NB4 (cell line): ENCODE measurements around the gene SKAP1.

Experiments used
- DNase-seq: peaks from one replicate; pipeline ENCODE4 v3.0.0; 2010; ENCODE audit warnings: low read depth
- H3K4me3 ChIP-seq: one replicate; pipeline ENCODE4 v1.5.1; 2011; ENCODE audit warnings: mild to moderate bottlenecking, low read depth, low read length, moderate library complexity
- CTCF ChIP-seq: IDR thresholded peaks from one replicate; pipeline ENCODE4 v1.5.1; 2012; ENCODE audit warnings: low read depth, low read length
- MYC ChIP-seq: IDR thresholded peaks from 2 replicates; pipeline ENCODE4 v1.6.1; 2011; ENCODE audit warnings: low read depth, low read length
- POLR2A ChIP-seq: IDR thresholded peaks from 2 replicates; pipeline ENCODE4 v1.6.1; 2011; ENCODE audit warnings: mild to moderate bottlenecking; ENCODE audit not compliant: insufficient read length; ENCODE audit errors: extremely low read depth
- TF ChIP-seq, protein P1 (sequence below): IDR thresholded peaks from 2 replicates; pipeline ENCODE4 v1.6.1; 2011; ENCODE audit warnings: low read depth, low read length

Gene SKAP1

DNA sequence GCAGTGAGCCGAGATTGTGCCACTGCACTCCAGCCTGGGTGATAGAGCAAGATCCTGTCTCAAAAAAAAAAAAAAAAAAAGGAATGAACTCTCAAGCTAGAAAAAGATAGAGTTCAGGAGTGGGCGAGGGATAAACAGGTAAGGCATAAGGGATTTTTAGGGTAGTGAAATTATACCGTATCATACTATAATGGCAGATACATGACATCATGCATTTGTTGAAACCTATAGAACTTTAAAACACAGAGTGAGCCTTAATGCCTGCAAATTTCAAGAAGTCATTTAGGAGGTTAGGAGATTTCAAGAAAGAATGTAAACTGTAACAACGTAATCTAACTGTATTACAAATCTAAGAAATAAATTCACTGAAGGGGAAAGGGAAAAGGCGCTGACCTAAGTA, 20.4 kb downstream of the SKAP1 start:
- TF ChIP-seq POLR2A = no peak
- TF ChIP-seq, protein P1, sequence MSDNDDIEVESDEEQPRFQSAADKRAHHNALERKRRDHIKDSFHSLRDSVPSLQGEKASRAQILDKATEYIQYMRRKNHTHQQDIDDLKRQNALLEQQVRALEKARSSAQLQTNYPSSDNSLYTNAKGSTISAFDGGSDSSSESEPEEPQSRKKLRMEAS = no peak
- TF ChIP-seq MYC = no peak
- no peak for TF ChIP-seq CTCF
- no peak overlapping the region for H3K4me3 ChIP-seq
- no peak for DNase-seq

DNA sequence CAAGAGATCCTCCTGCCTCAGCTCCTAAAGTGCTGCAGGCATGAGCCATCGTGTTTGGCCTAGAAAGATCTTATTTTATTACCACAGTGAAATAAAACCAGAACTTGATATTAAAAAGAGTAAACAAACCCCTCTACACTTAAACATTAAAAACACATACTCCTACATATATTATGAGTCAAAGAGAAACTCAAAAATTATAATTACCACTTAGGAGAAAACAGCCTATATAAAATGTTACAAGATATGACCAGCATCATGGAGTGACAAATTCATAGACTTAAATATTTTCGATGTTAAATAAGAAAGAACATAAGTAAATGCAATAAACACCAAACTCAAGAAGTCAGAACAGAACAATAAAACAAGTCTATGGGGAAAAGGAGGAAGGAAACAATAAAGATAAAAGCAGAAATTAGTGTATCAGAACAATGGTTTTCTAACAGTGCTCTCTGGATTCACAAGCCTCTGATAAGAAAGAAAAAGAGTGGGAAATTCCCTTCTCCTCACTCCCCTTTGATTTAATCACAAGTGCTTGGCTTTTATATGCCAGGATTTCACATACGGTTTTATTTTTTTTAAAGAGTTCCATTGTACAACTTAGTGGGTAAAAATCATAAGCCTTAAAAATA, 23.0 kb downstream of the SKAP1 start:
- DNase-seq = no peak
- H3K4me3 ChIP-seq = no peak overlapping the region
- TF ChIP-seq, protein P1 = no peak
- TF ChIP-seq CTCF (no peak), MYC (no peak), POLR2A (no peak)

DNA sequence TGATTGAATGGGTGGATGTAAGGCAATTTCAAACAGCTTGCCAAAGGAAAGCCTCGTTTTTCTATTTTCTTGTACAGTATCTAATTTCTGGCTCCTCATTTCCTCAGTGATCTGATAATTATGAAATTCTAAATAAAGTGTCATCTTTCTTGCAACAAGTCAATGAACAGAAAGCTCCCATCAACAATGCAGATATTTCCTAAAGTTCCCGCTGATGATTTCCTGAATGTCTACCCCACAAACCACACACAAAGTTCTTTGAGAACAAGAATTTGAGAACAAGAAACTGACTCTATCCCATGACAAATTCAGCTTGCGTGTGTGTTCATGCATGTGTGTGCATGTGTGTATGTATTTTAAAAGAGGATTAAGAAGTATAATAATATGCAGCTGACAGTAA, 35.2 kb downstream of the SKAP1 start:
- TF ChIP-seq CTCF = no peak
- no peak for TF ChIP-seq MYC
- TF ChIP-seq, protein P1 = no peak

GRCh38 chr17:48393283-48393682, 36.7 kb downstream of the SKAP1 start:
- no peak overlapping the region for H3K4me3 ChIP-seq
- DNase-seq = no peak
- TF ChIP-seq, protein P1 = no peak
- TF ChIP-seq CTCF = no peak
- no peak for TF ChIP-seq POLR2A
- no peak for TF ChIP-seq MYC

More for the DNA sequence above, 35.2 kb downstream of the SKAP1 start:
- no peak for DNase-seq
- H3K4me3 ChIP-seq = no peak overlapping the region

DNA sequence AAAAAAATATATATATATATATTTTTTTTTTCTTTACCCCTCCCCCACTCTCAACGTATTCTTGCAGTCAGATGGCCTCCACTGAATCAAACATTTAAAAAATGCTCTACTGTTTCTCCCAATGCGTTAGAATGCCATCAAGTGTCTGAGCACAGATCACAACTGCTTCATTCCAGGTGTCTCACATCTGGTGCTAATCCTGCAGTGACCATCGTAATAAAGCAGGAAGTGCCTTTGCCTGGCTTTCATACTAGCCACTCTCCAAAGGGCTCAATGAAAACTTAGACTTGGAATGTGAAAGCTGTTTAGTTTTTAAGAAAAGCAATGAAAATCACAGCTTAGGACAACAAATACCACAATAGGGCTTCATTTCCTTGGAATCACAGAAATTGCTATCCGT, 37.2 kb downstream of the SKAP1 start:
- no peak overlapping the region for H3K4me3 ChIP-seq
- no peak for DNase-seq
- no peak for TF ChIP-seq MYC
- TF ChIP-seq, protein P1 = no peak

- TF ChIP-seq, protein P1 = no peak
- no peak for TF ChIP-seq CTCF
- TF ChIP-seq POLR2A = no peak
- no peak for DNase-seq
- no peak overlapping the region for H3K4me3 ChIP-seq
These were observed 38.6 kb downstream of the SKAP1 start for GRCh38 chr17:48391444-48391843.
